Stimulated activated CD8-positive, alpha-beta memory T cell treated with anti-CD3 and anti-CD28 coated beads, Interleukin-4, amount 100 ng/mL, for 48 hours (primary cell): ENCODE data around the gene SHE.
"Not testable (repeated sequence)": the region's sequence is repeated elsewhere in the genome, so short reads cannot be mapped to it uniquely, and the experiment has no call there.

ENCODE experiments used
- DNase-seq: peaks from one replicate; pipeline ENCODE4 v3.0.0-alpha.2; 2020

SHE gene

DNA sequence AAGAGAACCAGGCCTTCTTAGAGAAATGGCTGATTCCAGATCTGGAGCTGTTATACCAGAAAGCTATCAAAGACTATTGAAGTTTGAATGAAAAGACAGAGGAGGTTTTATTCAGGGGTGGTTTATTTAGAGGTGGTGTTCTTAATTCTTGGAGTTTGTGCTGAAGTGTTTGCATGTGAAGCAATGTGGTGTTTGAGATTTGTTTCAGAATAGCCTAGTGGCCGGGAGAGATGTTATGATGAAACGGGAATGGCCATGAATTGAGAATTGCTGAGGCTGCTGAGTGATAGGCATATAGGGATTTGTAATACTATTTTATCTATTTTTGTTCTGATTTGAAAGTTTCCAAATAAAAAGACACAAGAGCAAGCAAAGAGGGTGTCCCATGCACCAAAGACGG, 10.5 kb upstream of the SHE start:
- no peak for DNase-seq

GRCh38 chr1:154503898-154504297, 1.7 kb upstream of the SHE start:
- no peak for DNase-seq

GRCh38 chr1:154502744-154503115, 518 bp upstream of the SHE start:
- no peak for DNase-seq

DNA sequence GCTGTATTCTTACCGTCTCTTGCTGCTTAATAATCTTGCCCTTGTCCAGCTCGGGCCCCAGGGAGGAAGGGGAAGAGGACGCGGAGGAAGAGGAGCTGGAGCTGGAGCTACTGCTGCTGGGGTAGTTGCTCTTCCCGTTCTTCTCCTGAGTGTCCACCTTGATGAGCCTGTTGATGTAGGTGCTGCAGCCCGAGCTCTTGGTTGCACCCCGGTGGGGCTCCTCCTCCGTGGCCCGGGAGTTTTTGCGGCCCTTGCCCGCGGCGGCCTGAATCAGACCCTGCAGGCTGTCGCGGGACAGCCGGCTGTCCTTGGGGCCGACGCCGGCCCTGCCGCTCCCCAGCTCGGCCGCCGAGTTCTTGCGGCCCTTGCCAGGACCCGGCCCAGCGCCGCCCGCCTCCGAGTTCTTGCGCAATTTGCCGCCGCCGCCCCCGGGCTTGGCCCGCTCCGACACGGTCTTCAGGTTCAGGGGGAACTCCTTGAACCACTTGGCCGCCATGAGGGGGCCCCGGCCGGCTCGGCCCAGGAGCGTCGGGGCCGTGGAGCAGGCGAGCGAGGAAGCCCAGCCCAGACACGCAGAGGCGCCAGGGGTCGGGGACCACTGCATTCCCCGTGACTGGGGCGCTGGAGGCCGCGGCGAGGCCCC, 668 bp downstream of the SHE start:
- DNase-seq, result no peak

- DNase-seq, result no peak
These were observed 1.7 kb downstream of the SHE start for GRCh38 chr1:154500533-154500932.

DNA sequence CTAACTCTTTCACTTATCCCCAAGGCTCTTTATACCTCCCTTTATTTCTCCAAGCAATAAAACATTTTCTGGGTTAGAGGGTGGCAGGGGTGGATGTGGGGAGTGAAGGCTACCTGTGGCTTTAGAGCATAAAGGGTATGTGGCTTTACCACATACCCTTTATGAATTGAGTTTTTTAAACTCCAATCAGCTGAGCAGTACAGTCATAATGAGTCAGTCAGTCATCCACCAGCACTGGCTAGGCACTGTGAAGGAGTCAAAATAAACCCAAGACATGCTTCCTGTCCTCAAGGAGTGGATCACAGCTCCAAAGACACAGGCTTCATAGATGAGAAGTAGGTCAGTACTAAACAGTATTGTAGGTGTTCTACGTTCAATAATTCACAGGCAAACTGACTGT, 2.8 kb downstream of the SHE start:
- no peak for DNase-seq

- no peak for DNase-seq
These were observed 5.0 kb downstream of the SHE start for GRCh38 chr1:154497026-154497806.

GRCh38 chr1:154496383-154496782, 5.8 kb downstream of the SHE start:
- DNase-seq, result no peak

GRCh38 chr1:154495496-154496273, 6.5 kb downstream of the SHE start:
- no peak for DNase-seq

DNA sequence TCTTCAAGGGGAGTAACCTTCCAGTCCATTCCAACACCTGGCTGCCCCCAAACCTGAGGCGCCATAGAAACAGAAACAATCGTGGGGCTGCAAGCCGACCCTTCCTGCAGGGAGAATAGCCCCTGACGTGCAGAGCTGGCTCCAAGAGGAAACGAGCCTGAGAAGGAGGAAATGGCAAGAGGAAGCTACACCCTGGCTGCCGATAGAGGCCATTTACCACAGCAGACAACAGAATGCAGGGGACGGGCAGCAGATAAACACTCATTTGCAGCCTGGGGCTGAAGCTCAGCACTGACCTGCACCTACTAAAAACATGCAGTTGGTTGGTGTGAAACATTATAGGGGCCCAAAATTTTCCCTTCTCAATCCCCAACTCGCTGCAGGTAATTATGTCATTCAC, 8.9 kb downstream of the SHE start:
- no peak for DNase-seq

DNA sequence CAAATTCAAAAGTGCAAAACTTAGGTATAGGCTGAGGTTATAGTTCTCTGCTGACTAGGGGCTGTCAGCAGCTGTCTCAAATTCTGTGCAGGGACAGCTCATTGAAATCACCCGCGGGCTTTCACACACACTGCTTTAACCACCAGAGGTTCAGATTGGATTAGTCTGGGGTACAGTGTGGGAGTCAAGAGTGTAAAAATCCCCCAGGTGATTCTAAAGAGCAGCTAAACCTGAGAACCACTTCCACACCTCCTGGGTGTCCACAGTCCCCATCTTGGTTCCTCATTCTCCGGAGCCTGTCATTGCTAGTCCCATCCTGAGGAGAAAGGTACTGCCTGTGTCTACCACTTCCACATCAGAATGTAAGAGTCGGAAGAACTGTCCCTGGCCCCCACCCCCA, 10.1 kb downstream of the SHE start:
- no peak for DNase-seq

DNA sequence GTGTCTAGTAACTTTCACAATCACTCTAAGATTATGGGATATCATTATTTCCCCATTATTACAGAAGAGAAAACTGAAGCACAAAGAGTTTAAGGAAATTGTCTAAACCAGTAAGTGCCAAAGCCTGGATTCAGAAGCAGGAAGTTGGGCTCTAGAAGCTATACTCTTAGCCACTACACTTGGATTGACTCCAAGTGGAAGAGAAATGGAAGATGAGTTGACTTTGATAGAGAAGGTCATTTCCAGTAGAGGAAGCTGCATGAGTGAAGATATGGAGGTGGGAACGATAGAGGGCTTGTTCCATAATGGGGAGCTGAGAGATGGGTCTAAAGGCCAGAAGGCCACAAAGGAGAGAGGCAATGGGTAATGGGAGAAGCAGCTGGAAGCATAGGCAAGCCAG, 11.9 kb downstream of the SHE start:
- no peak for DNase-seq

DNA sequence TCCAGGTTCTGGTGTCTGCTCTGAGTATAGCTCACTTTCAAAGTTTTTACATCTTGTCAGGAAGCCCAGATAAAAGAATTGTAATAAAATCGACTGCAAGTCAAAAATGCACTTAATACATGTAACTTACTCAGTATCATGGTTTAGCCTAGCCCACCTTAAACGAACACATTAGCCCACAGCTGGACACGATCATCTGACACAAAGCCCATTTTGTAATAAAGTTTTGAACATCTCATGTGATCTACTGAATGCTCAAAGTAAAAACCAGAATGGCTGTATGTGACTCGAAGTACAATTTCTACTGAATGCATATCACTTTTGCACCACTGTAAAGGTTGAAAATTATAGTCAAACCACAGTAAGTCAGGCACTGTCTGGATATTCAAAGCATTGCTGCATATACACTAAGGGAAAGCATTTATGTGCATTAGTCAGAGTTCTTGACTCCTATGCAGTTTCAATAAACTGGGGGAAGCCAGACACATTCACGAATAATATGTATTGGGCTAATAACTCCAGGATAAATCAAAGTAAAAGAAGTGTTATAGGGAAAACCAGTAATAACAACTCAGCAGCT, 12.4 kb downstream of the SHE start:
- DNase-seq, result no peak

- no peak for DNase-seq
These were observed 13.3 kb downstream of the SHE start for GRCh38 chr1:154488922-154489321.

DNA sequence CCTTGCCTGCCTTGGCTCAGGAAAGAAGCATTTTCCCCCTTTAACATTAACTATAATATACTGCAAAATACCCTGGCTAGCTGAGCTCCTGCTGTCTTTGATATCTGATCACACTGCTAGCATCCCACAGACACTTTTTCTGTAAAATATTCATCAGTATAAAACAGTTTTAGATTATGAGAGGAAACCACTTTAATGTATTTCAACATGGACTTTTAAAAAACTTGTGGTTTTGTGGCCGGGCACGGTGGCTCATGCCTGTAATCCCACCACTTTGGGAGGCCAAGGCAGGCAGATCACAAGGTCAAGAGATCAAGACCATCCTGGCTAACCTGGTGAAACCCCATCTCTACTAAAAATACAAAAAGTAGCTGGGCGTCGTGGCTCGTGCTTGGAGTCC, 15.5 kb downstream of the SHE start:
- not testable (repeated sequence) for DNase-seq

DNA sequence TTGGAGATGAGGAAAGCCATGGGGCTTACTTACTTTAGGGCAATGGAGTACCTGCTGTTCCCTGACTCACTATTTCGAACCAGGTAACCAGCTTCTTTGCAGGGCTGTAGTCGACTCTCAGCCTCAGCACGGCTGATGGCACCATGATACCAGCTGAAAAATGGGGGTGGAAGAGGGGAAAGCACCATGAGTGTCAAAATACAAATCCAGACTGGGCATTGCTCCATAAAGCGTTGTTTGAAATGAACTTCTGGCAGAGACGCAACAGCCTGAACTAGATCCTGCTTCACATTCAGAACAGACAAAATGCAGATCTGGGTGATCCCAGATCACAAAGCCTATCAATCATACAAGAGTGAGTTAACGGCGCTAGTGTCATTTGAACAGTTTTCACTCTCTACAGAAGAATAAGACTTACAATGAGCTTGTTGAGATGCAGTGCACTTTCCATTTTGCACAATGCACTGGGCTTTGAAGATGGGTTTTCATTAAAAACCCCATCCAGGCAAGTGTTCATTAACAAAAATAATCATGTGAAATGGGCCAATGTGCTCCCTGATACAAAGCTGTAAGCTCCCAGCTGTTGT, 16.2 kb downstream of the SHE start:
- DNase-seq, result no peak

DNA sequence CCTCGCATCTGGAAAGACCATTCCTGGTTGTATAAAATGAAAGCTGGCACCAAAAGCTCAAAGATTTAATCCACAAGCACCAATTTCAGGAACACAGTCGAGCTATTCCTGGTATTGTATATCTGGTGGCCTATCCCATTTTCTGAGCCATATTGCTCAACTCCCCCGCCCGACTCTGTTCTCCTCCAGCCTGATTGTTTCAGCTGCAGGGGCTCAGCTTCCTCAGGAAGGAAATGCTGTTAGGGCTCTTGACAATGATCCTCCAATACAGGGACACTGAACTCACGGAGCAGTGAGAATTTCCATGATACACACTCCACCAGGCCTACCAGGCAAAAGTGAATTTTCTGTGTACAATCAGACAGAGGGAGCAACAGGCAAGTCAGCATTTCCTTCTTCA, 17.1 kb downstream of the SHE start:
- no peak for DNase-seq

GRCh38 chr1:154483941-154484803, 18.0 kb downstream of the SHE start:
- DNase-seq, result no peak

GRCh38 chr1:154481053-154481452, 21.2 kb downstream of the SHE start:
- DNase-seq, result no peak

GRCh38 chr1:154479764-154480421, 22.3 kb downstream of the SHE start:
- peak; percentile 71 for DNase-seq

- DNase-seq, result no peak
These were observed 23.6 kb downstream of the SHE start for GRCh38 chr1:154478639-154479038.

- DNase-seq, result no peak
These were observed 24.2 kb downstream of the SHE start for GRCh38 chr1:154478013-154478412.
